ENCODE results near the gene PCDH1. TPM values are rescaled to one million over a fixed set of nuclear protein-coding genes. Genes with fewer than 3 reads are reported as not detected.

PCDH1 gene
- total and polyA plus RNA-seq, 3 donors from 2014 or later, result 5.6 to 10.6 (median 9.6) TPM

GRCh38 chr5:141825791-141826560 is 52.2 kb downstream of the PCDH1 start:
- Histone ChIP-seq H3K36me3 (ENCODE audit: low read depth, missing control alignments) (no peaks in the 10 kb centered on the region), H3K27ac (no peak overlapping the region), H3K27me3 (no peaks in the 10 kb centered on the region), H3K9me3 (no peaks in the 10 kb centered on the region), H3K4me3 (no peak overlapping the region), H3K4me1 (no peaks in the 10 kb centered on the region)
- 60 to 61% methylated on average over 10 of the region's 10 CpGs for WGBS, 2 donors
- no peak for DNase-seq
- TF ChIP-seq POLR2A (IDR thresholded peaks at IDR 0.05) (no peak), CTCF (IDR thresholded peaks at IDR 0.05) (peak in 1 of 3 experiments; percentile 26)
- intact Hi-C loops (cut with DNase I; ENCODE audit: low total_unique reads), result no loop called here

GRCh38 chr5:141825241-141825671 is 53.0 kb downstream of the PCDH1 start:
- DNase-seq, result no peak
- TF ChIP-seq POLR2A (IDR thresholded peaks at IDR 0.05), result no peak
- no peak for TF ChIP-seq CTCF (IDR thresholded peaks at IDR 0.05)
- H3K36me3 ChIP-seq (ENCODE audit: low read depth, missing control alignments), result no peaks in the 10 kb centered on the region
- no peaks in the 10 kb centered on the region for H3K27me3 ChIP-seq
- intact Hi-C loops (cut with DNase I; ENCODE audit: low total_unique reads), result no loop called here
- 56 to 70% methylated on average over 10 of the region's 10 CpGs for WGBS, 2 donors
- H3K4me3 ChIP-seq, result no peak overlapping the region
- H3K4me1 ChIP-seq, result no peaks in the 10 kb centered on the region
- no peak overlapping the region for H3K27ac ChIP-seq
- H3K9me3 ChIP-seq, result no peaks in the 10 kb centered on the region

- DNase-seq, result no peak
- H3K27me3 ChIP-seq, result no peaks in the 10 kb centered on the region
- no peaks in the 10 kb centered on the region for H3K9me3 ChIP-seq
- WGBS, 2 donors, result 75 to 82% methylated on average over 2 to 3 of the region's 3 CpGs
- no peaks in the 10 kb centered on the region for H3K4me1 ChIP-seq
- H3K27ac ChIP-seq, result no peak overlapping the region
- H3K4me3 ChIP-seq, result no peak overlapping the region
- H3K36me3 ChIP-seq (ENCODE audit: low read depth, missing control alignments), result no peaks in the 10 kb centered on the region
- TF ChIP-seq POLR2A (IDR thresholded peaks at IDR 0.05) (no peak), CTCF (IDR thresholded peaks at IDR 0.05) (no peak)
- intact Hi-C loops (cut with DNase I; ENCODE audit: low total_unique reads), result no loop called here
Measured at GRCh38 chr5:141824717-141825116, 53.5 kb downstream of the PCDH1 start.

GRCh38 chr5:141823056-141823455 is 55.2 kb downstream of the PCDH1 start:
- WGBS, 2 donors, result 88 to 96% methylated on average over 3 of the region's 3 CpGs
- no peaks in the 10 kb centered on the region for H3K36me3 ChIP-seq (ENCODE audit: low read depth, missing control alignments)
- H3K4me1 ChIP-seq, result no peaks in the 10 kb centered on the region
- intact Hi-C loops (cut with DNase I; ENCODE audit: low total_unique reads), result no loop called here
- DNase-seq, result no peak
- no peak overlapping the region for H3K4me3 ChIP-seq
- H3K27ac ChIP-seq, result no peak overlapping the region
- no peak for TF ChIP-seq CTCF (IDR thresholded peaks at IDR 0.05)
- no peak for TF ChIP-seq POLR2A (IDR thresholded peaks at IDR 0.05)
- no peaks in the 10 kb centered on the region for H3K9me3 ChIP-seq
- H3K27me3 ChIP-seq, result no peaks in the 10 kb centered on the region

GRCh38 chr5:141822144-141822543 is 56.1 kb downstream of the PCDH1 start:
- intact Hi-C loops (cut with DNase I; ENCODE audit: low total_unique reads), result no loop called here
- peak overlapping the region in 1 of 2 donors; percentile 41 for H3K27ac ChIP-seq
- WGBS, 2 donors, result 29 to 46% methylated on average over 2 of the region's 2 CpGs

More at GRCh38 chr5:141822144-141822543, 56.1 kb downstream of the PCDH1 start:
- no peaks in the 10 kb centered on the region for H3K36me3 ChIP-seq (ENCODE audit: low read depth, missing control alignments)
- H3K27me3 ChIP-seq, result no peaks in the 10 kb centered on the region
- no peak overlapping the region for H3K4me3 ChIP-seq
- no peaks in the 10 kb centered on the region for H3K9me3 ChIP-seq
- no peaks in the 10 kb centered on the region for H3K4me1 ChIP-seq
- no peak for DNase-seq
- TF ChIP-seq POLR2A (IDR thresholded peaks at IDR 0.05), result no peak
- TF ChIP-seq CTCF (IDR thresholded peaks at IDR 0.05), result no peak

All from testis (tissue), 3 donors.